IPS-18a (cell line): ENCODE measurements around the gene AGPAT4.

Source experiments
- H3K27ac ChIP-seq: one replicate; pipeline ENCODE4 v1.5.1; 2013; ENCODE audit warnings: low read length
- H3K27me3 ChIP-seq: one replicate; pipeline ENCODE4 v1.6.1; 2013; ENCODE audit warnings: mild to moderate bottlenecking, low read length; ENCODE audit not compliant: control insufficient read depth, insufficient read depth
- H3K36me3 ChIP-seq: one replicate; pipeline ENCODE4 v1.6.1; 2013; ENCODE audit warnings: low read depth, low read length; ENCODE audit not compliant: control insufficient read depth
- H3K4me1 ChIP-seq: one replicate; pipeline ENCODE4 v1.6.1; 2013; ENCODE audit warnings: low read depth, low read length; ENCODE audit not compliant: control insufficient read depth
- H3K4me3 ChIP-seq: one replicate; pipeline ENCODE4 v1.5.1; 2013; ENCODE audit warnings: low read length
- H3K9ac ChIP-seq: one replicate; pipeline ENCODE4 v1.6.1; 2013; ENCODE audit warnings: mild to moderate bottlenecking, low read length, moderate library complexity
- H3K9me3 ChIP-seq: one replicate; pipeline ENCODE4 v1.6.1; 2013; ENCODE audit warnings: low read depth, low read length; ENCODE audit not compliant: control insufficient read depth

The AGPAT4 gene

DNA sequence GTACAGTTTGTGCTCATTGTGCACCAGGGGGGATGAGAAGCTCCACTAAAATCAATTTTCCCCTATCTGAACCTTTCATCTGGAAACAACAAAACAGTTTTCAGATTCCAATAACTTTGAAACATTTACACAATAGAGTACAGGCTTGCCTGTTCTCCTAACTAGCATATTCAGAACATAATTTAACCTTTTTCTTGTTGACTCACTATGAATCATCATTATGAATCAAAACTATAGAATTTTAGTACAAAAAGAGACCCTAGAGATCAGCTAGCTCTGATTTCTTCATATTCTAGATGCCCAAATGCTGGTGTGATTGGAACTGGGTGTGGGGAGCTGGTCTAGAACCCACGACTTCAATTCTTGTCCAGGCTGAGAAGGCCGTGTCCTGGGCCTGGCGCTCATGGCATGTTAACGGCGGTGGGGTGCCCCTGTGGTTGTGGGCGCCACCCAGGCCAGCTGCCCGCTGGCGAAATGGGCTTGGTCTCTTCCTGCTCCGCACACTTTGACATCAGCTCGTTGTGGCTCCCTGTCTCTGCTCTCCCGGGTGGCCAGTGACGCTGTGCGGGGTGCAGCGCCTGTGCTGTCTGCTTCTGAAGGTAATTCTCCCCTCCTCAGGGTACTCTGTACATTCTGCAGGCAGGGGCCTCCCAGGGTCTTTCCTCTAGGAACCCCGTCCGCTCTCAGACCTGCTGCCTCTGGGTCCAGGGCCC, 29.9 kb upstream of the AGPAT4 start:
- no peaks in the 10 kb centered on the region for H3K9me3 ChIP-seq
- H3K9ac ChIP-seq = no peak overlapping the region
- no peaks in the 10 kb centered on the region for H3K27me3 ChIP-seq
- H3K36me3 ChIP-seq = no peaks in the 10 kb centered on the region
- H3K4me1 ChIP-seq = peaks cover 12% of the 10 kb centered on the region
- no peak overlapping the region for H3K4me3 ChIP-seq
- H3K27ac ChIP-seq = no peak overlapping the region

DNA sequence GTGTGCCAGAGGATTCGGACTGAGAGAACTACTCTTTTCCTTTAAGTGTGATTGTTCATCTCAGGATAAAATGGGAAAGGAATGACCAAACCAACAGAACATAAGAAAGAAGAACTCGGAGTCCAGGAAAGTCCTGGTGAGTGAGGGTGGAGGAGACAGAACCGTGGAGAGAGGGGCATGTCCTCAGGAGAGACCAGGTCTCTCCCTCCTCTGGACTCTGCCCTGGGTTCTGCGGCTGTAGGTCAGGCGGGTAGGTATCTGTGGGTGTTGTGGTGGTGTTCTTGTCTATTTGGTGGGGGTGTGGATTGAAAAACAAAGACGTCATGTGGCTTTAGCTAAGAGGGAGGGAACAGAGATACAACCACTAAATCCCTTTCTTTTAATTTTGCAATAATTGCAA, 29.1 kb upstream of the AGPAT4 start:
- Histone ChIP-seq H3K27ac (no peak overlapping the region), H3K36me3 (no peaks in the 10 kb centered on the region), H3K27me3 (no peaks in the 10 kb centered on the region), H3K4me1 (peaks cover 13% of the 10 kb centered on the region), H3K9ac (no peak overlapping the region), H3K9me3 (no peaks in the 10 kb centered on the region), H3K4me3 (no peak overlapping the region)

DNA sequence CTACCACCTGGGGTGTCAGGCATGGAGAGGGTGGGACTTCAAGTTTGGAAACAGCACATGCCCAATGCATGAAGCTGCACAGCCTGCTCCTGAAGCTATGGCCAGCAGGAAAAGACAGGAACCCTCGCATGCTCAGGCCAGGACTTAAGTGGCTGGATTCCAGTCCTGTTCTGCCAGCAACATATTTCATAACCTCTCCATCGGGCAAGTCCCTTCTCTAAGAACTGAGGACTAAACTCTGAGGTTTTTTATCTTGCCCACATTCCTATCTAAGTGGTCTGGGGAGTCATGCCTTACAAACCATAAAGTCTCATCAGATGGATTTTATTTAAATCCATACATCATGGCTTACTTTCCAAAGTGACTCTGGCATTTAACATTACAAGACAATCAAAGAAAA, 27.5 kb upstream of the AGPAT4 start:
- H3K27ac ChIP-seq = no peak overlapping the region
- H3K27me3 ChIP-seq = no peaks in the 10 kb centered on the region
- peaks cover 15% of the 10 kb centered on the region for H3K9me3 ChIP-seq
- no peak overlapping the region for H3K4me3 ChIP-seq
- H3K9ac ChIP-seq = no peak overlapping the region
- no peaks in the 10 kb centered on the region for H3K36me3 ChIP-seq
- H3K4me1 ChIP-seq = peaks cover 13% of the 10 kb centered on the region

DNA sequence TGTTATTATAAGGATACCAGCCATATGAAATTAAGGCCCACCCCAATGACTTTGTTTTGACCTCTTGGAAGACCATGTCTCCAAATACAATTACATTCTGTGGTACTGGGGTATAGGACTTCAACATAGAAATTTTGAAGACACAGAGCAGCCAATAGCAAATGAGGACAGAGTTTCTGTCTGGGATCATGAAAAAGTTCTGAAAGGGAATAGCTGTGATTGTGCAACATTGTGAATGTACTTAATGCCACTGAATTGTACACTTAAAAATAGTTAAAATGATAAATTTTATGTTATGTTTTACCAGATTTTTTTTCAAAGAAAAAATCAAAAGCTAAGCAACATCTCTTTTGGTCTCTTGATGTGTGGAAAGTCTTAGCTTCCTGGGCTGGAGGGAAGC, 27.0 kb upstream of the AGPAT4 start:
- Histone ChIP-seq H3K9me3 (peaks cover 20% of the 10 kb centered on the region), H3K4me3 (no peak overlapping the region), H3K36me3 (no peaks in the 10 kb centered on the region), H3K9ac (no peak overlapping the region), H3K4me1 (peaks cover 13% of the 10 kb centered on the region), H3K27me3 (no peaks in the 10 kb centered on the region), H3K27ac (no peak overlapping the region)

DNA sequence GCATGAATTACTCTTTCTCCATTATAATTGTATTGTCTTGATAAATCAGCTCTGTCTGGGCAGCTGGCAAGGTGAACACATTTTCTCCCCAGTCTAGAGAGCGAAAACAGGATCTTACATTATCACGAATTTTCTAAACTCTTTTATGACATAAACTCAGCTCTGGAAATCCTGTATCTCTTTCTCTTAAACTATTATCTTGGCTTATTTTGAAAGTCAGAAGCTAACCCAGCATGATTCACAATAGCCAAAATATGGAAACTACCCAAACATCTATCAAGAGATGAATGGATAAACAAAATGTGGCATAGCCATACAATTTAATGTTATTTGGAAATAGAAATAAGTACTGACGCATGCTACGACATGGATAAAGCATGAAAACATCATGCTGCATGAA, 25.9 kb upstream of the AGPAT4 start:
- Histone ChIP-seq H3K27ac (no peak overlapping the region), H3K36me3 (no peaks in the 10 kb centered on the region), H3K27me3 (no peaks in the 10 kb centered on the region), H3K9me3 (peaks cover 29% of the 10 kb centered on the region), H3K4me1 (peaks cover 13% of the 10 kb centered on the region), H3K4me3 (no peak overlapping the region), H3K9ac (no peak overlapping the region)

DNA sequence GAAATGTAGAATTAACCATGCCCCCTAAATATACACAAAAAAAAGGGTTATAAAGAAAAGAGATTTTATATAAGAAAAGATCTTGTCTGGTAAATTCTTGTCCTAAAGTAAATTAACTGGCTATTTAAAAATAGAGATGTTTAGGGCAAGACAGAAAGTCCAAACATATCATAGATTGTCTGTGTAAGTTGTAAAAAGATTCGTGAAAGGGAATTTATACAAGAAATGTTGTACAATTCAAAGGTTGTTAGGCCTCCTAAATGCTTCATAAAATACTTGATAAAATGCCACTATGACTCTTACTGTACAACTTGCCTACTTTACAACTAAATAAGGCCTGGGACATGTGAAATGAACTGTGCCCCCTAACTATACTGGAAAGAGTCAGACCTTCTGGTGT, 21.9 kb upstream of the AGPAT4 start:
- Histone ChIP-seq H3K27ac (no peak overlapping the region), H3K4me1 (peaks cover 41% of the 10 kb centered on the region), H3K9me3 (peaks cover 29% of the 10 kb centered on the region), H3K9ac (no peak overlapping the region), H3K4me3 (no peak overlapping the region), H3K36me3 (no peaks in the 10 kb centered on the region), H3K27me3 (no peaks in the 10 kb centered on the region)

DNA sequence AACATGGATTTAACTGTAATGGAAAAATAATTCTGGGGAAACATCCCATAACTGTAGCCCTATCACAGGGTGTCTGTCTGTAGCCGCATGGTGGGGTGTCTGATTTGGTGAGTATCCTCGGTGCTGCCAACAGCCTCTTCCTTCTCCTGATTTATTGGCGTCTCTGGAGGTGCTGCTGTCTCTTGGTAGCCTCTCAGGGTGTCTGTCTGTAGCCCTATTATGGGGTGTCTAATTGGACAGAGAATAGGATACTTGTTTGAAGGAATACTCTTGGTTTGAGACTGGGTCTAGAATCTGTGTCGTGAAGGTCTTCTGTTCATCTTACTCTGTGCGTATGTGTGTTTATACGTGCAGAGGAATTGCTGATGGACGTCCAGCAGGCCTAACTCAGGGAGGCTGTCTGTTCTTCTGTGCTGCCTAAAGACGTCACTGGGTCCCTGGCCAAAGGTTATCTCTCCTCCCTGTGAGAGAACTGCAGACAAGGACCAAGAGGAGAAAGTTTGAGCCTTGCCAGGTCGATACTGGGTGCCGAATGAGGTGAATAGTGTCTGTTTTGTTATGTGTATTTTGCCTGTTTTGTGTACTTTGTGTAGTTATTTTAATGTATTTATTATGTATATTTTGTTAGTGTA, 18.9 kb upstream of the AGPAT4 start:
- Histone ChIP-seq H3K4me1 (peaks cover 28% of the 10 kb centered on the region), H3K27ac (no peak overlapping the region), H3K27me3 (no peaks in the 10 kb centered on the region), H3K9ac (no peak overlapping the region), H3K36me3 (no peaks in the 10 kb centered on the region), H3K4me3 (peak overlapping the region; percentile 35), H3K9me3 (peaks cover 28% of the 10 kb centered on the region)

DNA sequence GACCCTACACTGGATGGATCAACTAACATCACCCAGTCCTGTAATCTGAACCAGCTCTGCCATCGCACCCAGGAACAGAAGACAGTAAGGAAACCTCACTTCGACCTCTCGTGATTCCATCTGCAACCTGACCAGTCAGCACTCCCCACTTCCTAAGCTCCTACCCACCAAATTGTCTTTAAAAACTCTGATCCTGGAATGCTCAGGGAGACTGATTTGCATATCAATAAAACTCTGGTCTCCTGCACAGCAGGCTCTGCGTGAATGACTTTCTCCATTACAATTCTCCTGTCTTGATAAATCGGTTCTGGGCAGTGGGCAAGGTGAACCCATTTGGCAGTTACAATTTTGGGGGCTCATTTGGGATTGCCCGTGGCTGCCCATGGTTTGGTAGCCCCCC, 18.3 kb upstream of the AGPAT4 start:
- Histone ChIP-seq H3K27me3 (no peaks in the 10 kb centered on the region), H3K4me1 (peaks cover 28% of the 10 kb centered on the region), H3K9ac (no peak overlapping the region), H3K27ac (no peak overlapping the region), H3K4me3 (peak overlapping the region; percentile 35), H3K36me3 (no peaks in the 10 kb centered on the region), H3K9me3 (peaks cover 21% of the 10 kb centered on the region)

DNA sequence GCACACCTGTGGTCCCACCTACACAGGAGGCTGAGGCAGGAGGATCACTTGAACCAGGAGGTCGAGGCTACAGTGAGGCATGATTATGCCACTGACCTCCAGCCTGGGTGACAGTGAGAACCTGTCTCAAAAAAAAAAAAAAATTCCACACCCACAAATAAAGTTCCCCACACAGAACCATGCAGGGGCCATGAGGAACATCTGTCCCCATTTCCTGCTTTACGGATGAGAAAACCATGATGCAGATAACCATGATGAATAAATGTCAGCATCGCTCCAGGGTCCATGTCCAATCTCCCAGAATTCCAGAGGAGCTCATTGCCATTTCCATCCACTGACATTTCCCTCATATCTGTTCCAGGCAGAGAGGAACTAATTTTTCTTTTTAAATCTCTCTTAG, 16.9 kb upstream of the AGPAT4 start:
- no peak overlapping the region for H3K4me3 ChIP-seq

DNA sequence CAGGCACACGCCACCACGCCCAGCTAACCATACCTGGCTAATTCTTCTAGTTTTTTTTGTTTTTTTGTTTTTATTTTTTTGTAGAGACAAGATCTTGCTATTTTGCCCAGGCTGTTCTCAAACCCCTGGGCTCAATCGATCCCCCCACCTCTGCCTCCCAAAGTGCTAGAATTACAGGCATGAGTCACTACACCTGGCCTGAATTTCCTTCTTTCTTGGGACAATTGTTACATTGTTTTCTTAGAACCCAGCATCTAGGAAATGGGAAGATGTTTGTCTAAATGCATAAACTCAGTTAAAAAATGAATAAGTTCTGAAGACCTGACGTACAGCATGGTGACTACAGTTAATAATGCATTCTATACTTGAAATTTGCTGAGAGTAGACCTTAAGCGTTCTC, 10.8 kb upstream of the AGPAT4 start:
- no peak overlapping the region for H3K9ac ChIP-seq
- no peak overlapping the region for H3K27ac ChIP-seq
- no peaks in the 10 kb centered on the region for H3K36me3 ChIP-seq

More for the DNA sequence above, 16.9 kb upstream of the AGPAT4 start:
- no peak overlapping the region for H3K9ac ChIP-seq
- H3K36me3 ChIP-seq = no peaks in the 10 kb centered on the region
- H3K9me3 ChIP-seq = peaks cover 8% of the 10 kb centered on the region
- H3K27me3 ChIP-seq = no peaks in the 10 kb centered on the region
- H3K27ac ChIP-seq = no peak overlapping the region
- peaks cover 28% of the 10 kb centered on the region for H3K4me1 ChIP-seq

DNA sequence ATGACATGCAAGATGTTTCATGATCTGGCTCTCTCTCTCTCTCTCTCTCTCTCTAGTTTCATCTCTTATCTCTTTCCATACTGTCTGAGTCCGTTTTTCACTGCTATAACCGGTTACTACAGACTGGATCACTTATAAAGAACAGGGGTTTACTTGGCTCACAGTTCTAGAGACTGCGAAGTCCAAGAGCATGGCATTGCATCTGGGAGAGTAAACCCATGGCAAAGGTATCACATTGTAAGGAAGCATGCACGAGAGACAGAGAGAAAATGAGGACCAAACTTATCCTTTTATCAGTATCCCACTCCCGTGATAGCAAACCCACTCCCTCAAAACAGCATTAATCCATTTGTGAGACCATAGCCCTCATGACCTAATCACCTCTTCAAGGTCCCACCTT, 7.2 kb upstream of the AGPAT4 start:
- no peaks in the 10 kb centered on the region for H3K27me3 ChIP-seq
- H3K4me1 ChIP-seq = no peaks in the 10 kb centered on the region
- H3K9me3 ChIP-seq = no peaks in the 10 kb centered on the region
- H3K9ac ChIP-seq = no peak overlapping the region
- no peak overlapping the region for H3K4me3 ChIP-seq
- H3K36me3 ChIP-seq = no peaks in the 10 kb centered on the region
- no peak overlapping the region for H3K27ac ChIP-seq

More for the DNA sequence above, 10.8 kb upstream of the AGPAT4 start:
- H3K4me3 ChIP-seq = no peak overlapping the region
- no peaks in the 10 kb centered on the region for H3K9me3 ChIP-seq
- H3K27me3 ChIP-seq = no peaks in the 10 kb centered on the region
- H3K4me1 ChIP-seq = no peaks in the 10 kb centered on the region
